H9 (cell line): ENCODE data around the gene DDIAS. TPM values are rescaled to one million over a fixed set of nuclear protein-coding genes. Genes with fewer than 3 reads are reported as not detected.
"Not testable (repeated sequence)": the region's sequence is repeated elsewhere in the genome, so short reads cannot be mapped to it uniquely, and the experiment has no call there.

Experiments
- DNase-seq: peaks from one replicate; pipeline ENCODE4 v3.0.0-alpha.2; 2017
- H2AFZ ChIP-seq: one replicate; pipeline ENCODE4 v1.6.1; 2013; ENCODE audit warnings: mild to moderate bottlenecking, low read length, control low read depth, moderate library complexity
- H2AK5ac ChIP-seq: 2 replicates; pipeline ENCODE4 v1.6.1; 2013; ENCODE audit warnings: low read length, control low read depth, mixed read lengths; ENCODE audit not compliant: insufficient read length
- H2BK120ac ChIP-seq: one replicate; pipeline ENCODE4 v1.6.1; 2013; ENCODE audit warnings: low read depth, mild to moderate bottlenecking, low read length, control low read depth, inconsistent platforms; ENCODE audit not compliant: poor library complexity, severe bottlenecking
- H2BK12ac ChIP-seq: 2 replicates; pipeline ENCODE4 v1.6.1; 2013; ENCODE audit warnings: low read length, control low read depth, mixed read lengths, low read depth; ENCODE audit not compliant: insufficient read length
- H2BK15ac ChIP-seq: 2 replicates; pipeline ENCODE4 v1.6.1; 2013; ENCODE audit warnings: low read depth, low read length, control low read depth
- H2BK20ac ChIP-seq: one replicate; pipeline ENCODE4 v1.6.1; 2013; ENCODE audit warnings: low read depth, mild to moderate bottlenecking, low read length, control low read depth, inconsistent platforms; ENCODE audit not compliant: poor library complexity, severe bottlenecking
- H2BK5ac ChIP-seq: 2 replicates; pipeline ENCODE4 v1.6.1; 2013; ENCODE audit warnings: low read length, control low read depth, mixed read lengths; ENCODE audit not compliant: insufficient read length
- H3K14ac ChIP-seq: 2 replicates; pipeline ENCODE4 v1.6.1; 2013; ENCODE audit warnings: low read length, control low read depth; ENCODE audit not compliant: insufficient read depth
- H3K18ac ChIP-seq: 2 replicates; pipeline ENCODE4 v1.6.1; 2013; ENCODE audit warnings: low read depth, mild to moderate bottlenecking, mixed read lengths, low read length, control low read depth; ENCODE audit not compliant: insufficient read length
- H3K23ac ChIP-seq: 2 replicates; pipeline ENCODE4 v1.6.1; 2013; ENCODE audit warnings: low read length, control low read depth, mixed read lengths, low read depth; ENCODE audit not compliant: insufficient read length
- H3K23me2 ChIP-seq: 2 replicates; pipeline ENCODE4 v1.6.1; 2013; ENCODE audit warnings: low read depth, mild to moderate bottlenecking, mixed read lengths, low read length, control low read depth; ENCODE audit not compliant: insufficient read length, poor library complexity, severe bottlenecking
- H3K27ac ChIP-seq: 2 replicates; pipeline ENCODE4 v1.5.1; 2013; ENCODE audit warnings: low read length, control low read depth, mixed read lengths, low read depth; ENCODE audit not compliant: insufficient read length
- H3K27me3 ChIP-seq: 2 replicates; pipeline ENCODE4 v1.6.1; 2013; ENCODE audit warnings: low read length, control low read depth, inconsistent platforms; ENCODE audit not compliant: insufficient read depth
- H3K4ac ChIP-seq: 2 replicates; pipeline ENCODE4 v1.6.1; 2013; ENCODE audit warnings: low read depth, mild to moderate bottlenecking, control low read depth, inconsistent platforms, low read length, moderate library complexity
- H3K4me1 ChIP-seq: 2 replicates; pipeline ENCODE4 v1.6.1; 2013; ENCODE audit warnings: low read length, control low read depth, inconsistent platforms; ENCODE audit not compliant: insufficient read depth
- H3K4me2 ChIP-seq: 2 replicates; pipeline ENCODE4 v1.6.1; 2013; ENCODE audit warnings: low read length, control low read depth, mixed read lengths; ENCODE audit not compliant: insufficient read length, insufficient read depth
- H3K56ac ChIP-seq: 2 replicates; pipeline ENCODE4 v1.6.1; 2013; ENCODE audit warnings: low read depth, mild to moderate bottlenecking, mixed read lengths, low read length, control low read depth; ENCODE audit not compliant: insufficient read length
- H3K79me1 ChIP-seq: 2 replicates; pipeline ENCODE4 v1.6.1; 2013; ENCODE audit warnings: low read depth, mild to moderate bottlenecking, moderate library complexity, low read length, control low read depth, inconsistent platforms; ENCODE audit not compliant: insufficient read depth, poor library complexity, severe bottlenecking
- H3K79me2 ChIP-seq: 2 replicates; pipeline ENCODE4 v1.6.1; 2013; ENCODE audit warnings: low read length, control low read depth, inconsistent platforms; ENCODE audit not compliant: insufficient read depth
- H3K9ac ChIP-seq: 2 replicates; pipeline ENCODE4 v1.6.1; 2013; ENCODE audit warnings: low read length, control low read depth, mixed read lengths; ENCODE audit not compliant: insufficient read length; ENCODE audit errors: extremely low read depth
- H3K9me3 ChIP-seq: one replicate; pipeline ENCODE4 v1.6.1; 2013; ENCODE audit warnings: low read depth, low read length, inconsistent platforms; ENCODE audit not compliant: control insufficient read depth
- H3T11ph ChIP-seq: one replicate; pipeline ENCODE4 v1.6.1; 2013; ENCODE audit warnings: mild to moderate bottlenecking, low read length, control low read depth, inconsistent platforms
- H4K20me1 ChIP-seq: one replicate; pipeline ENCODE4 v1.6.1; 2013; ENCODE audit not compliant: control insufficient read depth, insufficient read length, insufficient read depth
- H4K5ac ChIP-seq: 2 replicates; pipeline ENCODE4 v1.6.1; 2013; ENCODE audit warnings: low read depth, mild to moderate bottlenecking, mixed read lengths, low read length, control low read depth; ENCODE audit not compliant: insufficient read length
- H4K8ac ChIP-seq: replicated peaks from 2 replicates; pipeline ENCODE4 v1.6.1; 2013; ENCODE audit warnings: low read length, control low read depth, mixed read lengths, low read depth; ENCODE audit not compliant: insufficient read length
- H4K91ac ChIP-seq: 2 replicates; pipeline ENCODE4 v1.6.1; 2013; ENCODE audit warnings: low read depth, mild to moderate bottlenecking, moderate library complexity, mixed read lengths, low read length, control low read depth; ENCODE audit not compliant: insufficient read length
- H3K27ac Mint-ChIP-seq, 3 experiments: 2 replicates in 2 of 3; 3 replicates in 1 of 3; pipeline ENCODE4 v1.8.0; 2020 to 2021; ENCODE audit warnings: mixed read lengths in 3 of 3, mild to moderate bottlenecking in 1 of 3, moderate library complexity in 1 of 3
- H3K27me3 Mint-ChIP-seq: 2 replicates; pipeline ENCODE4 v1.8.0; 2021; ENCODE audit warnings: low read depth, mild to moderate bottlenecking, moderate library complexity, mixed read lengths
- H3K36me3 Mint-ChIP-seq, 3 experiments: 2 replicates in 2 of 3; 3 replicates in 1 of 3; pipeline ENCODE4 v1.8.0; 2020 to 2021; ENCODE audit warnings: low read depth in 3 of 3, mixed read lengths in 3 of 3; ENCODE audit not compliant: insufficient read depth in 1 of 3
- H3K4me1 Mint-ChIP-seq, 2 experiments: 2 replicates each; pipeline ENCODE4 v1.8.0; 2020; ENCODE audit warnings: mixed read lengths in 2 of 2
- H3K4me3 Mint-ChIP-seq, 2 experiments: 2 replicates in 1 of 2; 3 replicates in 1 of 2; pipeline ENCODE4 v1.8.0; 2020 to 2021; ENCODE audit warnings: mild to moderate bottlenecking in 2 of 2, mixed read lengths in 2 of 2, moderate library complexity in 1 of 2
- H3K9me3 Mint-ChIP-seq, 2 experiments: 2 replicates in 1 of 2; 3 replicates in 1 of 2; pipeline ENCODE4 v1.8.0; 2020; ENCODE audit warnings: mild to moderate bottlenecking in 2 of 2, mixed read lengths in 2 of 2, moderate library complexity in 1 of 2
- WGBS: extraction: QIAGEN DNeasy Blood & Tissue Kit; methylation state at CpG from one replicate; pipeline ENCODE4 v1.1.7; 2013; ENCODE audit warnings: missing lambda C conversion rate, low lambda C conversion rate, mixed read lengths; ENCODE audit not compliant: insufficient read length; ENCODE audit errors: extremely low coverage; 5-methylcytosine and 5-hydroxymethylcytosine counted together
- total RNA-seq: library from RNA; stranded (reverse); gene quantifications from 2 replicates; pipeline ENCODE4 v1.2.1, GENCODE V29; 2021

The DDIAS gene
- total RNA-seq, 1 experiment from 2014 or later = 18.6 TPM

- H3K9me3 ChIP-seq, H4K8ac ChIP-seq, H2BK12ac ChIP-seq, H3K27ac ChIP-seq, H3K4me3 Mint-ChIP-seq, H3K4me2 ChIP-seq, H4K91ac ChIP-seq, H3K23me2 ChIP-seq, H2BK20ac ChIP-seq, H3T11ph ChIP-seq, H3K4me1 Mint-ChIP-seq, H3K56ac ChIP-seq, H3K27ac Mint-ChIP-seq, H2AK5ac ChIP-seq, H3K14ac ChIP-seq, H3K27me3 ChIP-seq, H2BK5ac ChIP-seq, H3K79me2 ChIP-seq, H2BK15ac ChIP-seq, H3K18ac ChIP-seq, H3K9ac ChIP-seq, H4K5ac ChIP-seq, H3K27me3 Mint-ChIP-seq, DNase-seq, H3K4ac ChIP-seq, H3K9me3 Mint-ChIP-seq, H4K20me1 ChIP-seq, H3K4me1 ChIP-seq, H2AFZ ChIP-seq, H3K79me1 ChIP-seq, H2BK120ac ChIP-seq, H3K23ac ChIP-seq, H3K36me3 Mint-ChIP-seq: not testable (repeated sequence)
- no CpG with 5 or more reads among the region's 8 CpGs for WGBS
Observed at GRCh38 chr11:82971519-82971946, 70.0 kb downstream of the DDIAS start.
